IMR-90 (cell line): ENCODE data around the gene OGFOD3.

ENCODE experiments used
- BHLHE40 ChIP-seq: fragments of 150-350 bp; IDR thresholded peaks from 2 replicates; pipeline ENCODE4 v1.6.1; 2016; ENCODE audit warnings: mild to moderate bottlenecking, low read depth, low read length
- CEBPB ChIP-seq: IDR thresholded peaks from 2 replicates; pipeline ENCODE4 v1.6.1; 2012; ENCODE audit warnings: low read depth, low read length, improper control_type of control experiment
- CHD1 ChIP-seq: IDR thresholded peaks from 2 replicates; pipeline ENCODE4 v1.6.1; 2012; ENCODE audit warnings: low read depth, low read length, improper control_type of control experiment
- CTCF ChIP-seq: conservative IDR thresholded peaks from 2 replicates; pipeline ENCODE4 v1.5.1; 2012; ENCODE audit warnings: mild to moderate bottlenecking, low read depth, low read length, improper control_type of control experiment
- ELK1 ChIP-seq: fragments of 150-350 bp; IDR thresholded peaks from 2 replicates; pipeline ENCODE4 v1.6.1; 2016; ENCODE audit warnings: low read depth, mild to moderate bottlenecking, low read length, moderate library complexity, borderline replicate concordance
- MAFK ChIP-seq: IDR thresholded peaks from 2 replicates; pipeline ENCODE4 v1.6.1; 2012; ENCODE audit warnings: low read depth, low read length, improper control_type of control experiment
- MAZ ChIP-seq: IDR thresholded peaks from 2 replicates; pipeline ENCODE4 v1.6.1; 2012; ENCODE audit warnings: low read depth, mild to moderate bottlenecking, low read length, improper control_type of control experiment, moderate library complexity, borderline replicate concordance
- MXI1 ChIP-seq: IDR thresholded peaks from 2 replicates; pipeline ENCODE4 v1.6.1; 2012; ENCODE audit warnings: low read depth, mild to moderate bottlenecking, low read length, moderate library complexity, borderline replicate concordance
- POLR2A ChIP-seq: IDR thresholded peaks from 2 replicates; pipeline ENCODE4 v1.6.1; 2012; ENCODE audit warnings: mild to moderate bottlenecking, low read depth, low read length
- RAD21 ChIP-seq: IDR thresholded peaks from 2 replicates; pipeline ENCODE4 v1.6.1; 2012; ENCODE audit warnings: low read length, improper control_type of control experiment
- RCOR1 ChIP-seq: IDR thresholded peaks from 2 replicates; pipeline ENCODE4 v1.6.1; 2012; ENCODE audit warnings: mild to moderate bottlenecking, low read length, improper control_type of control experiment; ENCODE audit not compliant: insufficient replicate concordance
- RFX5 ChIP-seq: IDR thresholded peaks from 2 replicates; pipeline ENCODE4 v1.8.0; 2012; ENCODE audit warnings: low read depth, mild to moderate bottlenecking, low read length, moderate library complexity
- USF2 ChIP-seq: fragments of 150-350 bp; IDR thresholded peaks from 2 replicates; pipeline ENCODE4 v1.6.1; 2017; ENCODE audit warnings: mild to moderate bottlenecking, antibody characterized with exemption, low read length, low read depth

GRCh38 chr17:82446124-82446523 is 27.7 kb upstream of the OGFOD3 start:
- TF ChIP-seq CTCF = no peak
- TF ChIP-seq MXI1 = no peak
- TF ChIP-seq POLR2A = no peak
- TF ChIP-seq ELK1 = no peak
- no peak for TF ChIP-seq RFX5
- no peak for TF ChIP-seq RCOR1
- no peak for TF ChIP-seq RAD21
- TF ChIP-seq USF2 = no peak
- TF ChIP-seq MAFK = no peak
- TF ChIP-seq CEBPB = no peak
- TF ChIP-seq MAZ = no peak
- no peak for TF ChIP-seq BHLHE40
- TF ChIP-seq CHD1 = no peak
